ENCODE measurements around the gene BRD2.
A peak's percentile ranks its signal among the peaks of the same experiment; 100 is the strongest.

The BRD2 gene

DNA sequence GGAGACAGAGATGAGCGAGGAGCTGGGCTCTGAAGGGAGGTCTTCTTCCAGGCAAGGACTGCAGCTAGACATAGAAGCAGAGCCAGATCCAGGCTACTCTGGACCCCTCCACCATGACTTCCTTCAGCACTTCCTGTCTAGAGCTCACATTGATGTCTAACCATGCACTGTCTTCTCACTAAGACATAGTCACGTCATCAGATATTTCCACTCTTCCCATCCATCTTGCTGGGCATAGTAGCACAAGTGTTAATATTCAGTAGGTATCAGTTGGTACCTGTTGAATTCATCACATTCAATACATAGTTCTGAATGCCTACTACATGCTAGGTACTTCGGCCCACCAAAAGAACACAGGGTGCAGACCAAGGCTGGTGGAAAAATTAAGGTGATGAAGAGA is 18.4 kb upstream of the BRD2 start:
- DNase-seq: no peak

DNA sequence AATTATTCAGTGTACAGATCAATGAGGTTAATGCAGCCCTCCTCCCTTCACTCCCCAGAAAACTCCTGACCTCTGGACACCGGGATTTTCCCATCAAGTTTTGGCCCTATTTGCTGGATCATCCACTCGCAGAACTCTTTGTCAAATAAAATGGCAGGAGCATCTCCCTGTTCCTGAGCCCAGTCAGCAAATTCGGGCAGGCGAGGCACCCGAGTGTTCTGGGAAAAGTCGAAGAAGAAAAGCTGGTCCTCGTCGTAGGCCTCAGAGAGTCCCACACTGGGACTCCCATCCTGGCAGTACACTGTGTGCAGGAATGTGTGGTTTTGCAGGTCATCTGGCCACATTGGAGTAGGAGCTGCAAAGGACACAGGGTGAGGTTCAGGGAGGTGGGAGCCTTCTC is 17.9 kb upstream of the BRD2 start:
- no peak for DNase-seq

DNA sequence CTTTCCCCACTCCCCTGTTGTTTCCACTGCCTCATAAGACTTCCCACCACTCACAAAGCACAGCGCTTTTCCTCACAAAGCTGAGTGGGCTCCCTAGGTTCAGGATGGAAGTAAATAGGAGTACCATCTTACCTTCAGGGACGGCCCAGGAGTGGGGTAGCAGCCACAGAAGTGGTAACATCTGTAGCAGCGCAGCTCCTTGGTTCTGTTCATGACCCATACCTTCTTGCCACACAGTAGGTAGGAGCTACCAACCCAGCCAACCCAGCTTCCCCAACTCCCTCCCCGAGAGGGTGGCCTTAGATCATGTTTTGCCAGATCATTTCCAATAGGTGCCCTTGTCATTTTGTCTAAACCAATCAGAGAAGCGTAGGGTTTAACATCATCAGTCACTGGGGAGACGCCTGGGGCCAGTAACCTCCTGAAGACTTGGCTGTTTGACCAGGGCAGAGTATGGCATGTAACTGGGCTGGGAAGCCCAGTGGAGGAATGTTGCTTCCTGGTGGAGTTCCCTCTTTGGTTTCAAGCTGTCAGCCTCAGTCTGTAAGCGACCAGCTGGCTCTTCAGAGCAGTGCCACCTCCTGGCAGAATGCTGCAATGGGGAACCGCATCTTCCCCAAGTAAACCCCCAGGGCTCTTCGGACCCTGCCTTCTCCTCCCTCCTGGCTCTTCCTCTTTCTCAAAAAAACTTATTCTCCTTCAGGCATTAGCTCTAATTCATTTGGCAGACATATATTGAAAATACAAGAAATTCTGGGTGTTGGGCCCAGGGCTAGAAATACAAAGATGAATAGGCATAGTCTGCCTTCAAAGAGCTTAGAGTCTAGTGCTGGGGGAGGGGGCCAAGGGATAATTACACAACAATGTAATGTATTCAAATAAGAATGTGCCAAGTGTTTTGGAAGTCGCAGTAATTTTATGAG is 15.3 kb upstream of the BRD2 start, which contains the start of gene HLA-DMA:
Gene HLA-DMA (minus strand): TSS at position 281 of the 923 bp plus-strand sequence. CDS start 61 bp downstream, at position 220.
- no peak for DNase-seq

DNA sequence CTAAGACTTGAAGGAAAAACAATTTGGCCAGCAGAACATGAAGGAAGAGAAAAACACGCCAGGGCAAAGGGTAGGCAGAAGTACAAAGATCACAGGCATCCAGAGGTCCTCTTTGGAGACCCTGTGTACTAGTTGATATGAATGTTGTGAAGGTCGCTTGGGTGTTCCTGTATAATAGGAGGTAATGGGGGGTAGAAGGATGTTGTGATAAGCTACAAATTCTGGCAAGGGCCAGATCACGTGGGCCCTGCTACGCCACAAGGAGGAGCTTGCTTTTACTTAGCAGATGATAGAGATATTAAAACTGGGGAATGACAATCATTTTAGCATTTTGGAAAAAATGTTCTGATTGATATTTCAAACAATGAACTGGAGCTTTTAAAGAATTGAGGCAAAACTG is 14.6 kb upstream of the BRD2 start:
- no peak for DNase-seq

DNA sequence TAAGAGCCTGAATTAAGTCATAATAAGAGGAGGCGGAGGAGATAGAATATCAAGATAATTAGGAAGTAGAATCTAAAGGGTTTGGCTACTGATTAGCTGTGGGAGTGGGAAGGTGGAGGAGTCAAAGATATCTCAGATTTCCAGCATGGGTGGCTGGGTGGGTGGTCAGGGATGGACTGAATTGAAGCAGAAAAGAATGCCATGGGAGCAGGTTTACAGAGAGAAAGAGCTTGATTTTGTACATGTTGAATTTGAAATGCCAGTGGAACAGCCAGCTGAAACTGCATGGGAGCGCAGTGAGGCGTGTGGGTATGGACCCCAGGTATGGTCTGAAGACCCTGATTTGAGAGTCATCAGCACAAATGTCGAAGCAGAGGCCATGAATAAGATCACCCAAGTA is 14.1 kb upstream of the BRD2 start:
- no peak for DNase-seq

DNA sequence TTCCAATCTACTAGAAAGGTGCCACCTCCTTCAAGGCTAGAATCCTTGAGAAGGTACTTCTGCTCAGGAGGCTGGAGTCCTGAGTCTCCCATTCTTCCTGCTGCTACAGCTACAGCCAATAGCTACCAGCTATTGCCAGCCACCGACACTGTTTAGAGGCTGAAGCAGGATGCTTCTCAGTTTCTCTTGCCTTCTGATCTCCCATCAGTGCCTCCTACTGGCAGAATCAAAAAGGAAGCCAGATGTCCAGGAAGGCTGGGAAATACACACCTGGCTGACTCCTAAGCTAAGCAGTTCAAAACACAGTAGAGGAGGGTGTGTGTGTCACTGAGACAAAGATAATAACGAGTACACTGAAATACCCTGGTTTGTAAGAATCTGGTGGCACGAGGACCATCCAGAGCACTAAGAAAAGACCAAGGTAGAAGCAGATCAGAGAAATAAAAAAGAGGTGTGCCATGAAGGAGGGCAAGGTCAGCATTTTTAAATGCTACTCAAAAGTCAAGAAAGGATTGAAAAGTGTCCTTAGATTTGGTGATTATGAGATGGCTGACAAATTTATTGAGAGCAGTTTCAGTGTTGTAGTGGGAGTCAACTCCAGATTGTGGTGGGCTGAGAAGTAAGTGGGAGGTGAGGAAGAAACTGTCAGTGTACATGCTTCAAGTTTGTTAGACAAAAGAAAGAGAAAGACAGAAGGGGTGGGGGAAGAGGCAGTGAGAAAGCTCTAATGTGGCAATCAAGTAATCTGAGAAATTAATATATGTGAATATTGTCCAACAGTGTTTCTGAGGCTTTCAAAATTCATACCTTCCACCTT is 13.2 kb upstream of the BRD2 start:
- no peak for DNase-seq

DNA sequence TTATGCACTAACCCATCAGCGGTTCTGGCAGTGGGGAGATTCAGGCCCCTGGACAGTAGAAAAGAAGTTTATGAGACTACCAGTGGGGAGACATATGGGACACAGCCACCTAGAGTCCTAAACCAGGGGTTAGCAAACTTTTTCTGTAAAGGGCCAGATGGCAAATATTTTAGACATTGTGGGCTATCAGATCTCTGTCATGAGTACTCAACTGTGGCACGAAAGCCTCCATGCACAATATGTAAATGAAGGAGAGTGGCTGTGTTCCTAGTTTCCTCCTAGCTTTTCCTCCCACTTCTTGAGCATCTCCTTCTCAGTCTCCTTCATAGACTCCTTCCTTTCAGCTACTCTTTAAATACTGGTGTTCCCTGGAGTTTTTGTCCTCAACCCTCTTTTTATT is 12.2 kb upstream of the BRD2 start:
- DNase-seq: no peak

DNA sequence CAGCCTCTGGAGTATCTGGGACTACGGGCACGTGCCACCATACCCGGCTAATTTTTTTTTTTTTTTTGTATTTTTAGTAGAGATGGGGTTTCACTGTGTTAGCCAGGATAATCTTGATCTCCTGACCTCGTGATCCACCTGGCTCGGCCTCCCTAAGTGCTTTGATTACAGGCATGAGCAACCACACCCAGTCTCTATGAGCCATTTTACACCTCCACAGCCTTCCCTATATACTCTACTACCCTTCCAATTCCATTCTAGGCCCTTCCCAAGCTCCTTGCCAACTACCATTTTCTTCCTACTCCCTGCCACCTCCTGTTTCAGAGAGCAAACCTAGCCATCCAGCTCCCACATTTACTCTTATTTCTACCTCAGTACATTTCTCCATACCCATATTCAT is 7.8 kb upstream of the BRD2 start:
- no peak for DNase-seq

DNA sequence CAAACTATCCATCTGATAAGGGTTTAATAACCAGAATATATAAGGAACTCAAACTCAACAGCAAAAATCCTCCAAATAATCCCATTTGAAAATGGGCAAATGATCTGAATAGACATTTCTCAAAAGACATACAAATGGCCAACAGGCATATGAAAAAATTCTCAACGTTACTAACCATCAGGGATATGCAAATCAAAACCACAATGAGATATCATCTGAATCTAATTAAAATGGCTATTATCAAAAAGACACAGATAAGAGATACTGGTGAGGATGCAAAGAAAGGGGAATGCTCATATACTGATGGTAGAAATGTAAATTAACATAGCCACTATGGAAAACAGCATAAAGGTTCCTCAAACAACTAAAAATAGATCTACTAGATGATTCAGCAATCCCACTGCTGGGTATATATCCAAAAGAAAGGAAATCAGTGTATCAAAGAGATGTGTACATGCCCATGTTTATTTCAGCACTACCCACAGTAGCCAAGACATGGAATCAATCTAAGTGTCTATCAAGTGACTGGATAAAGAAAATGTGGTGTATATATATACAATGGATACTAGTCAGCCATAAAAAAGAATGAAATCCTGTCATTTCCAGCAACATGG is 6.1 kb upstream of the BRD2 start:
- DNase-seq: no peak

DNA sequence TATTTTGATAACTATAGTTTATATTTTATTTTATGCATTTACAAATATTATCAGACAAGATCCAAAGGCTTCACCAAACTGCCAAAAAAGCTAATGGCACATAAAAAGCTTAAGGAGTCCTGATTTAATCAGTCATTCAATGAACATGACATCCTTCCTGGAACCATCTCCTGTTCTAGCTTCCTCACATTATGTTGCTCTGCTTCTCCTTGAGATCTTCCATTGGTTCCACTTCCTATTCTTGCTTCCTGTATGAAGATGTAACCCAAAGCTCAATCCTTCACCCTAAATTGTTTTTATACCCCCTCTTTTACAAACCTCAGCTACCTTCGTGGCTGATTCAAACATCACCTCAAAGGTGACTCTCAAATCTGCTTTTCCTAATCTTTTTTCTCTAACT is 4.5 kb upstream of the BRD2 start:
- DNase-seq: no peak

DNA sequence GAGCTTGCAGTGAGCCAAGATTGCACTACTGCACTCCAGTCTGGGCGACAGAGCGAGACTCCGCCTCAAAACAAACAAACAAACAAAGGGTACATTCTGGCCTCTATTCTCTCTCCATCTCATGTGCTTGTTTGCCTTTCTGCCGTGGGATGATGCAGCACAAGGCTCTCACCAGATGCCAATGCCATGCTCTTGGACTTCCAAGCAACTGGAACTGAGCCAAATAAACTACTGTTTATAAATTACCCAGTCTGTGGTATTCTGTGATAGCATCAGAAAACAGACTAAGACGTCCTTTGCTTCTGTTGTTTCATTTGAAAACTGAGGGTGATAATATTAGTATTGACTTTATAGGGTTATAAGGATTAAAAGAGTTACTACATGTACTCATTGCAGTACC is 3.6 kb upstream of the BRD2 start:
- DNase-seq: no peak

DNA sequence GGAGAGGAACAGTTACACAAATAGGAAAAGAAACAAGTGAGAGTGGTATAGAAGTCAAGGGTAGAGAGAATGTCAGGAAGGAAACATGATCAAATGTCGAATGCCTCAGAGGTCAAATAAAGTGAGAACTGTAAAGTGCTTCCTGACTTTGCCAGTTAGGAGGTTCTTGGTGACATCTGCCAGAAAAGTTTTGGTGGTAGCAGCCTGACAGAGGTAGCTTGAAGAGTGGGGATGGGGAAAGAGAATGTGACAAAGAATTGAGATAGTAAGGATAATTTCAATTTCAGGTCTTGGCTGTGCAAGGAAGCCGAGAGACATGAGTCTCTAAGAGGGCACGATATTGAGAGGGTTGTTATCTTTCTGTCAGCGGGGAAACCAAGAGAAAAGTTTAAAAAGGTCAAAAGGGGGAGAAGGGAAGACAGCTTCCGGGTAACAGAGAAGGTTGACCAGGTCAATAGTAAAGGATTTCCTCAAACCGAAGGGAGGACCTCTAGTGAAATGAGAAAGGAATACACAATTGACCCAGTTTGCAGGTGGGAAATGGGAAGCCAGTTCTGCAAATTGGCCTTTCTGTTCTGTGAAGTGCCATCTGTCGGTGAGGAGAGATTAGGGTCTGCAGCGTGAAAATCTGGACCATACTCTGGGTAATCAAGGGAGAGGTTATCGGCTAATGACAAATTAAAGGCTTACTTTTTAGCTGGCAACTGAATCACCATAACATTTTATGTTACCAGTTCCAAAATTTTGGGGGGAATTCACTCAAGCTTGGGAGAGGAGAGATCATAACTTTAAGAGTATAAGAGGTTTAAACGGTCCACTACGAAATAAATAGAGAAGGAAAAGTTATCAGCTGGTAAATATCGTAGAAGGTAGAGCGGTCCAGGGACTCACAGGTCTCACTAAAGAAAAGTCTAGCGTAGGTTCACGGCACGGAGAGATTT is 973 bp upstream of the BRD2 start:
- DNase-seq: peak; percentile 65

DNA sequence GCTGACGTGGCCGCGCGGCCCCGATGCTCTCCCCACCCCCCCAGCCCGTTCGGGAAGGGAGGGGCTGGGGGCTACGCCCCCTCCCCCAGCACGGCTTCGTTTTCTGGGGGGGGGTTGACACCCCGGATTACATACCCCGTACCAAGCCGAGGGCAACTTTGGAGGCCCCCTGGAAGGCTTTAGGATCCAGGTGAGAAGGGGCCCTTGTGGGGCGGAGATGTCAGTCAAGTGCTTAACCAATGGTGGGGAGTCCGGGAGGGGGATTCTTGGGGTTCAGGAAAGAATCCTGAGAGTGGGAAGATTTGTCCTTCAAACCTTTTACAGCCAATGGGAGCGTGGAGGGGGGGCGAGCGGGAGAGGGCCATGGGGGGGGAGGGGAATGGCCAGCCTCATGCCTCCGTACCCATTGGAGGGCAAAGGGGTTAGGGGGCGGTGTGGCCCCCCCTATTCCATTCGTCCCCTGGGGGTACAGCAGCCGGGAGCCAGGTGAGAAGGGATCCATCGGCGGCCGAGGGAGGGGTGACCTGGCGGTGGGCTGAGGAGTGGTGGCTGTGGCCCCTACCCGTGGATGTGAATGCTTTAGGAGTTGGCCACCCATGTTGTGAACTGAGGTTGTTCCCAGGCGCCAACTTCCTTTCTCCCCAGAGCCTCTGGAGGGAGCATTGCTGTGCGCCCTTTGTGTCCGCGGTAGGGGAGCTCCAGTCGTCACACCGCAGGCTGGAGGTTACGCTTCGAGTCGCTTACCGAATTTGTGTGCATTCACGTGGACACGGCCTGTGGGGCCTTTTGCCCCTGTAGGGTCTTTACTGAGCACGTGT is 682 bp downstream of the BRD2 start:
- DNase-seq: peak; percentile 78

DNA sequence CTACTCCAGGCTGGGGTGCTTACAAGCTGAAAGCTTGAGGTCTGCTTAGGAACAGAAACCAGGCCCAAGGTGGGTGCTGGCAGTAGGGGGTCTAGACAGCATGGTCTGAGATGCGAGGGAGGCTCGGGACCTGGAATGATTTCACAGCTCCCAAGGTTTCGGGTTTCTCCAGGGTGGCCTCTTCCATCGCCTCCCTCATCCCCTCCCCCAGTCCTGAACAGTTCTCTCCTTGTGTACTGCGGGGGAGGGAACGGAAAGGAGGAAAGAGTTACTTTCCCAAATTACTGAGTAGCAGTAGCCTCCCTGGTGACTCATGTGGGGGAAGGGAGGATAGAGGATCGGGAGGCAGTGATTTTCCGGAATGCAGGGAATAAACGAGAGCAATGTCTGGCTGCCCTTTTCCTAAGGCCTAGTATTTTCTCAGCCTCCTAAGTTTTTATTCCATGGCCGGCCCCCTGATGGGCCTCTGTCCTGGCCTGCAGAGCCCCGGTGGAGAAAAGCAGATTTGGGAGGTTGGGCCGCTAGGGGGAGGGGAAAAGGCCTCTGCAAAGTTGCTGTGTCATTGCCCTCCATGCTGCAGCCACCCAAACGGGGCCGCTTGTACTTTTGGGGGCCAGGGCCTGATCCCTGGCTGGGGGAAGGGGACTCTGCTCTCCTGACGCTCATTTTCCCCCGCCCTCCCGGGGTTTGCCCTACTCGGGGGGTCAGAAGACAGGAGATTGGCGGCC is 1.5 kb downstream of the BRD2 start:
- peak; percentile 75 for DNase-seq

DNA sequence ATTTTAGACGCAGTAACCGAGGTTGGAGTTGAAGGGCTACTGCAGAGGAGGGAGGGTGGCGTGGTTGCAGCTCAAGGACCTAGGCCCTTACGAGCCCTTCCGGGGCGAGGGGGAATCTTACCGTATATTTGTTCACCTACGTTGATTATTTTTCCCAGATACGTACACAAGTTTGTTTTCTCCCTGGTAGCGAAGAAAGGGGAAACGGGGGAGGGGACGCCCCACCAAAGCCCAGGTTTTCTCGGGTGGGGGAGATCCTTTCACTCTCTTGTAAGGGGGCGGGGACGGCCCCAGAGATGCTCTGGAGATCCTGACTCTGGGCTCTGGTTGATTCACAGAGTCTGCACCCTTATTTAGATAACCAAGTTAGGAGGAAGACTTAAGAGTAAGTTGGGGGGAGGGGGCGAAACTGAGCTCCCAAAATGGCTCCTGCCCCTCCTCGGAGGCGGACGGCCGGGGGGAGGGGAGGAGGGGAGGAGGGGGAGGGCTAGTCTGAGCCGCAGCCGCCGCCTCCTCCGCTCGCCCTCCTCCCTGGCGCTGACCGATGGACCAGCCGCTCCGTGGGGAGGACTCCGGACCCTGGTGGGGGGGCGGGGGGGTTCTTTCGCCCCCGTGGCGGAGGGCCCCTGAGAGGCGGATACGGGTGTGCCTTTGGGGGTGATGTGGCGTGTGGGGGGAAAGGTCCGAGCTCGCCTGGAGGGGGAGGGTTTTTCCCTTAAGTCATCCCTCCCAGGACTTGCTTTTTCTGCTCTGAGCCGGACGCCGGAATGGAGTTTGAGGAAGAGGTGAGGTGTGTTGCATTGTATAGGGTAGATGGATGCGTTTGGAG is 2.2 kb downstream of the BRD2 start:
- DNase-seq: peak; percentile 78

DNA sequence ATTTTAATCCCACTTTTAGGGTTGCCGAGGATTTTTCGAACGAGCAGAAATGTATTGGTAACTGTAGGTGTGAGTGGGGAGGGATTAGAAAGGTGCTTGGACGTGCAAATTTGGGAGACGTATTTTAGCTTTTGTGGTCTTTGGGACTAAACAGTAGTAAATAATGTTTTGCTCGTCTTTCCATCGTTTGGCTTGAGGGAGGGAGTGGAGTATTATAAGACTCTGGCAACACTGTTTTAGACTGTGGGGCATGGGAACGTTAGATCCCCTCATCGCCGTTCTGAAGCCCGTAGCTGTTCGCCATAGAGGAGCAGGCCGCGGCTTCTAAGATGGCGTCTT is 2.8 kb downstream of the BRD2 start:
- DNase-seq: no peak

DNA sequence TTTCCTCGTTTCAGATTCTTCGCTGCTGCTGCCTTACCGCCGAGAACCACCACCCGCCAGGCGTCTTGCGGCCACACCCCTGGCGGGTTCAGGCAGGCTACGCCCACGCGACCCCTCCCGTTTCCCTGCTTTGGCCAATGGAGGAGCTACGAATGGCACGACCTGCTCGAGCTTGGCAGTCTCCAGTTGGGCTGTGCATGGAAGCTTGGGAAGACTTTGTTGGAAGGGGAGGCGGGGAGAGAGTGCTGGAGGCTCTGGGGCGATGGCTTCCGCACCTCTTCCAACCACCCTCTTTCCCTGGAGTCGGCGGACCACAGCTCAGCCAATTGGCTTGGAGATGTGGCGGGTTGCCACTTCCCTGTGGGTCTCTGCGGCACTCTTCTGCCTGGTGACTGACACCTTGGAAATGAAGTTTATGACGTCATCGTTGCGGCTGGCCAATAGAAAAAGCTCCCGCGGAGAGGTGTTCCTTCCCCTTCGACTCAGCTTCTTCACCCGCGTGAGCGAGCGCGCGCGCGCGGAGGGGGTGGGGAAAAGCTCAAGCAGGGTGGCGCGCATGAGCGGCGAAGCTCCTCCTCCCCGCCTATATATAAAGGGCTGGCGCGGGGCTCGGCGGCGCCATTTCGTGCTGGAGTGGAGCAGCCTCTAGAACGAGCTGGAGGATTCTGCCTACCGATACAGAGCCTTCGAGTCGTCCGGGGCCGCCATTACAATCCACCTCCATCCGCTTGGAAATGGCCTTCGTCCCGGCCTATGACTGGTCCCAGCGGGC is 3.4 kb downstream of the BRD2 start:
- DNase-seq: peak; percentile 99

DNA sequence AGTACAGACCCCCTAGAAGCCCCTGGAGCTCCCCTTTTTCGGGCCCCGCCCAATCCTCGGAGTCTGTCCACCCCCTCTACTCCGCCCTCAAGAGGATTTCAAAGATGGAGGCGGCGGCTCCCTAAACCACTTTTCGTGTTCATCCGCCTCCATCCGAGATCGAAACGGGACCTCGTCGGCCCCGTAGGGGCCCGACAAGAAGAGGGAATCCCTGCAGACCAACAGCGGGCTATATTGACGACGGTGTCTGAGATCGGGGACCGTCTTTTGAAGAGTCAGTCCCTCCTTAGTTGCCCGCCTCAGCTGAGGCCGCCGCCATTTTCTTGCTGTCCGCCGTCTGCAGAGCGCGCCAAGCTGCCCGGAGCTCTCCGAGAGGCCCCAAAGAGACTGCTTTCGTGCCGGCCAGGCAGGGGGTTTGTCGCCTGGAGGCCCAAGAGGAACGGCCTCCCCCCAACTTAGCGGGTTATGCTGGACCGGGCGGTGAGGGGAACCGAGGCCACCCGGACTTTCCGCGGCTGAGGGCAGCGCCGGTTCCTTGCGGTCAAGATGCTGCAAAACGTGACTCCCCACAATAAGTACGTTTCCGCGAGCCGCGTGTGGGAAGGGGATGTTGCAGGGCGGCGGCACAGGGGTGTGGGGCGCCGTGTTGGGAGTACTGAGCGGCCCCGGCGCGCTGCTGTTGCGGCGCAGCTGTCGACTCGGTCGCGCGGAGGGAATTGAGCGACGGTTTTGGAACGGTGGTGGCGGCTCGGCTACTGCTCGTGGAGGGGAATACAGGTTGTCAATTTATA is 4.2 kb downstream of the BRD2 start:
- DNase-seq: no peak

Measured in COR-L47 (cell line).